NCI-H748 treated with DMSO at 0.1 percent for 48 hours (cell line): ENCODE data around the gene MGAT4D.
"Not testable (repeated sequence)": the region's sequence is repeated elsewhere in the genome, so short reads cannot be mapped to it uniquely, and the experiment has no call there.

Experiments
- DNase-seq: peaks from one replicate; lab custom pipeline; 2025; lab: John Stamatoyannopoulos, UW

The MGAT4D gene

DNA sequence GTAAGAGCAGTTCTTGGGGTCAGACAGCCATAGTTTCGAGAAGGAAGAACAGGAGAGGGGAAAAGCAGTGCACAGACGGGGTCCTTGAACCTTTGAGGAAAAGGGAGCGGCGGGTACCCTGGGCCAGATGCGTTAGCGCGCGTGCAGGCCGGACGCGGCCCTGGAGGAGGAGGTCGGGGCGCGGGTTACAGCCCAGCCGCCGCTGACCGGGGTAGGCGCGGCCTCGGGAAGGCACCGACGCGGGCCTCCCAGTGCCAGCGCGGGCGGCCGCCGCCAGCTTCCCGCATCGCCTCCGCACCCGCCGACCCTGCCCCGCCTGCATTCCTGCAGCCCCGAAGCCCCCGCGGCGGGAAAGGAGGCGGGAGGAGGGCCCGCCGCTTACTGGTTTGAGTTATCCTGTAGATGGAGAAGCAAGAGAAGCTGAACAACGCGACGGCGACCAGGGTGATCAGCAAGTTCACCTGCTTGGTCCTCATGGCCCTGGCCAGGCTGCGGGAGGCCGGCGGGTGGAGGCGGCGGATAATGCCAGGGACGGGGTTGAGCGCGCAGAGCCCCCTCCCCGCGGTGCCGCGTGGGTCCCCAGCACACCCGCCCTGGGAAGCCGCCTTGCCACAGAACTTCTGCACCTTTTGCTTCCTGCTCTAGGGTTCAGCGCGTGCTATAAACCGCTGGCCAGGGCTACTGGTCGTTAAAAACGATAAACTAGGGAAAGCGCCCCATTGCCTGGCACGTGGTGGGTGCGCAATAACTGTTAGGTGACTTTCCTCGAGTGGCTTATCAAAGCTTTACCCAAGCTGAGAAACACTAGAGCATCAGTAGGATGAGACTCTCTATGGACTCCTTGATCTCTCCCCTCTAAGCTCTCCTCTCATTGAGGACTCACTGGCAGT lies at the start of gene MGAT4D:
MGAT4D (minus strand) TSS at position 547 of the 890 bp plus-strand sequence; CDS start at position 476, 71 bp downstream.
- no peak for DNase-seq

DNA sequence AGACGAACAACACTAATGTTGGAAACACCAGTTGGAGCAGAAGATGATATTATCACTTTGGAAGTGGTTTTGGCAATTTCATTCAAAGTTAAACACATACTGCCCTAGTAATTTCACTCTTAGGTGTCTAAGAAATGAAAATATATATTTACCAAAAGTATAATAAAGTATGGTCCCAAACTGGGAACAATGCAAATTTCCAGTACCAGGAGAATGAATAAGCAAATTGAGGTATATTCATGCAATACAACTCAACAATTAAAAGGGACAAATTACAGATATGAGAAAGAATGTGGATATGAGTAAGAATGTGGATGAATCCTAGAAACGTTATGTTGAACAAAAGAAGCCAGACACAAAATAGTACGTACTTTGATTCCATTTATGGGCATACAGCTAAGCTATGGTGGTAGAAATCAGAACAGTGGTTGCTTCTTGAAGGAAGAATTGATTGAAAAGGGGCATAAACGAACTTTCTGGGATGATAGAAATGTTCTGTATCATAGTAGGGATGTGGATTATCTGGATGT lies 35.9 kb upstream of the MGAT4D start:
- DNase-seq = no peak

DNA sequence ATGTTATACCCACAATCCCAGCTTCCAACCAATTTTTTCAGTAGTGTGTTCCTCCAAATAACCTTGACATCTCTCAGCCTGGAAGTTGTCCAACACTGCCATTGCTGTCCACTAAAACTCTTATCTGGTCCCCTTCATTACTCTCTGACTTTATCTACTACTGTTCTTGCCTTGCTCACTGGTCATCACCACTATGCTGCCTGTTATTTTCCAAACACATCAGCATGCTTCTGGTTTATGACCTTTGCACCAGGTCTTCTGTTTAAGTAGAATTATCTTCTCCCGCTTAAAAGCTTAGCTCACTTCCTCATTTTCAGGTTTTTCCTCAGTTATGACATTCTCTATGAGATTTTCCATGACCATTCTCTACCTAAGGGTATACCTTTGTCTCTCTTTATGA lies 31.3 kb upstream of the MGAT4D start:
- DNase-seq = no peak

DNA sequence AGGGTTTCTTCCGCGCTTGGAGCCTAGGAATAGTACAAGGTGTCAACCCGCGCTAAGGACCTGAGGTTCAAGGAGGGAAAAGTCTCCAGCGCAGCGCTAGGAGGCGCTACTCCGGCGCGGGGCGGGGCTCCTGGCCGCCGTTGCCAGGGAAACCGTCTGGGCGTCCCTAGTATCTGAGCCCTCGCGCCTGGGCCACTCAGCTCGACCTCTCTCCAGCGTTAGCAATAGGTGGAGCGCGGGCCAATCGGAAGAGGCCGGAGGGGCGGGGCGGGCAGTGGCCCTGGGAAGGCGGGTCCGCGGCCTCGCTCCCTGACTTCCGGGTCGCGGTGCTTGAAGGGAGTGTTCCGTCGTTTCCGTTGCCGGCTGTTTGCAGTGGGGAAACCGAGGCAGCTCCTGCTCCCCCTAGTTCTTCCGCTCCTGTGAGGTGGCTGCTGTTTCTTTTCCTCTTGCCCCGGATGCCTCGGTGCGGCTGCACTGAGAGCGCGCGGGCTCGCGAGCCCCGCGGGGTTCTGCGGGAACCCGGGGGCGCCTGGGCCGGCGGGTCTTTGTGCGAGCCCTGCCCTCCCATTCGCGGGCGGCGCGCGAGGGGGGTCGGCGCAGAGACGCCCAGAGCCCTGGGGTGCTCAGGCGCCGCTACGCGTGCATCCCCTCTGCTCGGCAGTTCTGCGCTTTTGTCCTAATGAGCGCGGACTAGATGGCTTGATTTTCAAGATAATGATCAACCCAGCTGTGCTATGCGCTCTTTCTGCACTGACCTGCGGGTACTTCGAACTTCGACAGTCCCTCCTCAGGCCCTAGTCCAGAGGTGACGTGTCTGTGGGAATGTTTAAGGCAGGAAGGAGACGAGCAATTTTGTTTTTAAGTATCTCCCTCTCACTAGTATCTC lies 26.0 kb upstream of the MGAT4D start, which contains the start of gene ELMOD2:
ELMOD2 (plus strand) TSS at position 312 of the 886 bp plus-strand sequence. CDS start 1,261 bp downstream, outside the sequence.
- DNase-seq = peak; percentile 86

DNA sequence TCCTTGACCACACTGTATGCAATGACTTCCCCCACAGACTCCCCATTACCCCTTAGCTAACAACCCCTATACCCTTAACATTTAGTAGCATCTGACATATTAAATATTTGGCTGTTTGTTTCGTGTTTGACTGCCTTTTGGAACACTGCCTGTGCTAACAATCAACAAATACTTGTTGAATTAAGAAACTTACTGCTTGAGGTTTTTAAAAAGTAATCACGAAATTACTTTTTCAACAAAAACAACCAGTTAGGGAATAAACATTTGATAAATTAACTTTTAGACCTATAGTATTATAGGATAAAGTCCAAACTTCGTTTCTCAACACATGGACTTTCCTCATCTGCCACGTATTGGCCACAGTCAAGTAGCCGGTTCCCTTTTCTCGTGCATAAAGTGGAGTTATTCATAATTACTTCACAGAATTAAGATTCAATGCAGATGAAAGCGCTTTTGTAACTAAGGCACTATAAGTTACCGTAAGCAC lies 25.3 kb upstream of the MGAT4D start:
- DNase-seq = no peak

DNA sequence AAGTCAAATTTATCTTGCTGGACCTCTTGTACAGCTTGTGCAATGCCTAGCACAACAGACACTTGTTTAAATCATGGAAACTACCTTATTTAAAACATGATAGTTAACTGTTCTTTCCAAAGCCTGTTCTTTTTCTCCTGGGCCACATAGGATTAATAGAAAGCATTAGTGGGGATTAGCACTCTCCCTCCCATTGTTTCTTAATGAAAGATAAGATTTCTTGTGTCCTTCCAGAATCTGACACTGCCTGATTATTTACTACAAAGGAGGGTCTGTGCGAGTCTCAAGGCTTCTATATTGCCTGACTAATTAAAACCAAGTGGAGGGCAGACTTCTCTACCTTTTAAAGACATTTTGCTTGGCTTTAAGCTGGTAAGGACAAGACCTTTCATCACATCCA lies 17.3 kb upstream of the MGAT4D start:
- DNase-seq = no peak

DNA sequence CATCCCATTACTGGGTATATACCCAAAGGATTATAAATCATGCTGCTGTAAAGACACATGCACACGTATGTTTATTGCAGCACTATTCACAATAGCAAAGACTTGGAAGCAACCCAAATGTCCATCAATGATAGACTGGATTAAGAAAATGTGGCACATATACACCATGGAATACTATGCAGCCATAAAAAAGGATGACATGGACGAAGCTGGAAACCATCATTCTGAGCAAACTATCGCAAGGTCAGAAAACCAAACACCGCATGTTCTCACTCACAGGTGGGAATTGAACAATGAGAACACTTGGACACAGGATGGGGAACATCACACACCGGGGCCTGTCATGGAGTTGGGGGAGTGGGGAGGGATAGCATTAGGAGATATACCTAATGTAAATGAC lies 15.7 kb upstream of the MGAT4D start:
- DNase-seq = not testable (repeated sequence)

DNA sequence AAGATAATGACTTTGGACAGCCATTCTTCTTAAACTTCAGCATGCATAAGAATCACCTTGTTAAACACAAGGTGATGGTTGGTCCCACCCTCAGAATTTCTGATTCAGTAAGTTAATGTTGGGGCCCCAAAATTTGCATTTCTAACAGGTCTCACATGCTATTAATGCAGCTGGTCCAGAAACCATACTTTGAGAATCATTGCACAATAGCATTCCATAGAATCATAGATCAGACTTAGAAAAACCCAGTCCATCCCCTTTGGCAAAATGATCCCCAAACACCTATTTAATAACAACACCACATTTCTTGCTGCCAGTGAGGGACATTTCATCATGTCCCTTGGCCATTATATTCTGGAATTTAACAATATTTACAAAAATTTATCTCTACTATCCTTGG lies 6.2 kb upstream of the MGAT4D start:
- no peak for DNase-seq

DNA sequence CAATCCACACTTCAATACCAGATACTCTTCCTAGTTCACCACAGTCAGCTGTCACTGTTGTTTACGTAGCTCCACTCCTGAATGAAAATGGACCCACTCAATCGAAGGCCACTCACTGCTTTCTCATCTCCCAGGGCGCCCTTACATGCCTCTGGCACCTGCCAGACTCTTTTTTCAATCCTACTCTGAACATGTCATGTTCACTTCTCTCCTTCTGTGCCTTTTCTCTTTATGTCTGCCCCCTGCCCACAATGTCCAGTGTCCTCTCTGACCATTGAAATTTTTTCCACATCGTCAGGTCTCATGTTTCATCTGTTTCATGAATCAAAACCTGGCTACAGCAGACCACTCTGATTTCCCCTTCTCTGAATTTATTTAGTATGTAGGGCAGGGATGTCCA lies 1.3 kb upstream of the MGAT4D start:
- DNase-seq = no peak

DNA sequence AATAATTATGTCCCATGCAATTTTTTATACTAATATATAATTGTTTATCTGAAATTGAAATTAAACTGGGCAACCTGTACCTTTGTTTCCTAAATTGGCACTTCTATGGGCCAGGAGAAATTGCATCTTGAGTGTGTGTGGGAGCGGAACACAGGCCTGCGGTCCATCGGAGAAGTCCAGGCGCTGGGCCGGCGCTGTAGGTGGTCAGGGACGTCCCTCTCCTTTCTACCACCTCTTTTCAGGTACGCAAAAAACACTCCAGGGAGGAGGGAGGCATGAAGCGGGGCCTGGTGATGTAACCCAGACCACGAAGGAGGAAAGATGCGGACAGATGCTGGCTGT lies 717 bp downstream of the MGAT4D start:
- DNase-seq = no peak

DNA sequence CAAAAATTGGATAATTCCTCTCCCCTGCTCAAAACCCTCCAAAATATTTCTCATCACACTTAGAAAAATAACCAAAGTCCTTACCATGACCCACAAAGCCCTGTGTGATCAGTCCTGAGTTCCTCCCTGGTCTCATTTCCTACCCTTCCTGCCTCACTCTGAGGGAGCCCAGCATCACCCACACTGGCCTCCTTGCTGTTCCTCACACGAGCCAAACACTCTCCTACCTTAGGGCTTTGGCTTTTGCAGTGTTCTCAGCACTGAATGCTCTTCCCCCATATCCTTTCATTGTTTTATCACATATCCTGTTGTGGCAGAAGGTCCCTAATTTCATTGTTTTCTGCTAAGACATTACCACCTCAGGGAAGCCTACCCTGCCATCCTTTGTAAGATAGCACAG lies 12.2 kb downstream of the MGAT4D start:
- no peak for DNase-seq

DNA sequence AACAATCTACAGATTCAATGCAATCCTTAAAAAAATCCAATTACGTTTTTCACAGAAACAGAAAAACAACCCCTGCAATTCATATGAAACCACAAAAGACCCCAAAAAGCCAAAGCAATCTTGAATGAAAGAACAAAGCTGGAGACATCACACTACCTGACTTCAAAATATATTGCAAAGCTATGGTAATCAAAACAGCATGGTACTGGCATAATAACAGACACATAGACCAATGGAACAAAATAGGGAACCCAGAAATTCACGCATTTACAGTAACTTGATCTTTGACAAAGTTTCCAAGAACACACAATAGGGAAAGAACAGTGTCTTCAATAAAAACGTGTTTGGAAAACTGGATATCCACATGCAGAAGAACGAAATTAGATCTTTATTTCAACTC lies 14.6 kb downstream of the MGAT4D start:
- no peak for DNase-seq

DNA sequence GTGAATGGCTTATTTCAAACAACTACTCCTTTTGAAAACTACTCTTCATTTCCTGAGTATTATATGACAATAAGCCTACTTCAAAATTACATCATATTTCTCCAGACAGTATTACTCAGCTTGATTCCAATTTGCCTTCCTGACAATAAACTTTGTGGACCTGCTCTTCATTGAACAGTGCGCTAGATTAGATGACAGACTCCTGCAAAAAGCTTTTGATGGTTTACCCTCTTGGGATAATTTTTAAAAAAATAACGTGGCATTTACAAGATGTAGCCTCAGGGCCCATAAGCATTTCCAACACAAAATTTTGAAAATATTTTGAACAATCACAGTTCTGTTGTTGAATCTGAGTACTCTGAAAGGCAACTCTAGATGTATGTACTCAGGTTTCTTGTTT lies 25.9 kb downstream of the MGAT4D start:
- no peak for DNase-seq

DNA sequence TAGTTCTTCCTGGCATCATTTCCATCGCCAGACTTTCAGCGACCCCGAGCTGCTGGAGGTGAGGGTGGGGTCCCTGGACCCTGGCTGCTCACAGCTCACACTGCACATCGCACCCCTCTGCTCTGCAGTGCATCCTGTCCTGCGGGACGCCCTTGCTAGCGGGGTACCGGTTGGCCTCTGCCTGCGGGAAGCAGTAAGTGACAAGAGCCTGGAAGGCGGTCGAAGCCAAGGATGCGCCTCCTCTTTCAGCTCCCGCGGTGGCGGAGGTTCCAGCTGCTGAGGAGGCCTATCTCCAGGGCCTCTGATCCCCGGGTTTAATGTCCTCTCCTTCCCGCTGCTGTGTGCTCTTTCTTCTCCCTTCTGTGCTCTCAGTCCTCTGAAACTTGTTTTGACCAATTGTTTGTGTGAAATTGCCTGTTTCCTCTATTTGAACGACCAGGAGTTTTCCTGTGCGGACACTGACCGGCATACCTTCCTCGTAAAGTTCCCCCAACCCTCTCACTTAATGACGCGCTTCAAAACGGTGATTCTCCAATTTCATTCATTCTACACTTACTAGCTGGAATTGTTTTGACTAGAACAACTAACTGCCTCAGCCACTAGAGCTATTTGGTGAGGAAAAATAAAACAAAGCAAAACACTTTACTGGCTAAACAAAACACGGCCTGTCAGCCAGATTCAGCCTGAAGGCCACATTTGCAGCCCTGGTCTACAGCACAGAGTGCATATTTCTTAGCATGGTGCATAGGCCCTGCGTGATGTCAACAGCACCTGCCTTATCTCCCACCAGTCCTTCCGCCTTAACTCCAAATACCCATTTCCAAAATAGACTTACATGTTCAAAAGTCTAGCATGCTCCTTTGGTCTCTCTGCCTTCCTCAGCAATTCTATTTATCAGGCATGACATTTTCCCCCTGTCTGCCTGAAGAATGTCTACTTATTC lies 28.0 kb downstream of the MGAT4D start:
- DNase-seq = no peak

DNA sequence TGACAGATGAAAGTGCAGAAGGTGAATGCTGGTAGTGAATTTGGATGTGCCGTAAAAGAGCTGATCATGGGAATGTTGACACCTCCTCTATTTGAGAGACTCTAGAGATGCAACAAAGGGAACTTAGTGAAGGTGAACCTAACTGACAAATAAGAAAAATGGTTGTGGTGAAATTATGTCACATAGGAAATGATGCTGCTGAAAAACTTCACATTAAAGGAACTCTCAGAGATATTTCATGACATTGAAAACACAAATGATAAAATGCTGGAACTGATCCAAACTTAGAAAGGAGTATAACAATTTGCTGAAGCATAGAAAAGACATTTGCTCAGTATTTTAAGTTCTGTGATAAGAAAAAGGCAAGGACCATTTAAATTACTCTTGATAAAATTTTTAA lies 31.9 kb downstream of the MGAT4D start:
- no peak for DNase-seq

DNA sequence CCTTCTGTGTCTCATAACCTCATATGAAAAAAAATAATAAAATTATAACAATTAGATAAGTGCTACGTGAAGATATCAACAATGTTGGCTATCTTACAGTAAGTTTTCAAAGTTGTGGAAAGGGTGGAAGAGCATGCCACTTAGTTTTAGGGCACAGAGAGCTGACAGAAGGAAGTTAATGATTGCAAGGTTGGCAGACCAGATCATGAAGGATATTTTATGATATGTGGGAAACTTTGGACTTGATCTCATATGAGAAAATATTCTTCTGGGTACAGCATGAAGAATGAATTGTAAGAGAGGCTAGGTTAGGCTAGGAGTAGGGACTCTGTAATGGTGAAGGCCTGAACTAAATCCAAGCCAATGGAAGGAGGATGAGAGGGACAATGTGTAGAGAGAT lies 34.5 kb downstream of the MGAT4D start:
- no peak for DNase-seq

DNA sequence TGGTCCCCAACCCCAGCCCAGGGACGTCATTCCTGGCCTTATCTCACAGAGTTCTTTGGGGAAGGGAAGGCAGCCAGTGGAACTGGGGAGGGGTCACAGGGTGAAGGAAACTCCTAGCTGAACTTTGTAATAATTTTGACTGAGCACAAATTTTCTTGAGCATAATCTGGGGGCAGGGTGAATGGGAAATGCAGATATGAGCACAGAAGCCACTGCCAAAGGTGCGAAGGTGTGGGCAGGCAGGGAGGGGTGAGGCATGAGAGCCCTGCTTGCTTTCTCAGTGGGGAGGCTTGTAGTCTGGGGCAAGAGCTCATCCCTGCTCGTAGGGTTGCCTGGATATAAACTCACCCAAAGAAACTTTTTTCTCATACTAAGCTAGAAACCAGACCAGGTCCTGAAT lies 34.9 kb downstream of the MGAT4D start:
- no peak for DNase-seq

DNA sequence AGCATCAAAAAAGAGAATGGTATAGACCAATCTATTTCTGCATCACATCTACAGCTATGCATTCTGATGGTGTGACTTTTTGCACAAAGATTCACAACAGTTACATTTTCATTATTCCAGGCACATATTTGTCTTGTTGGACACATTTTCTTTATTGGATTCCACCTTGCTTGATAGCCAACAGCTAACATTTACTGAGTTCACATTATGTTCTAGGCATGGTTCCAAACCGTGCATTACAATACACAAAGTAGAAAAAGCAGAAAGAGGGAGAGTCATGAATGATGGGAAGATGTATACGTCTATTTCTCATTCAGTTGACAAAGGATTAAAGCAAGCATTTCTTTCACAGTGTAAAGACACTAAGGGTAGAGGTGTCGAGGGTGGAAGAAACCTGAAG lies 47.7 kb downstream of the MGAT4D start:
- no peak for DNase-seq

DNA sequence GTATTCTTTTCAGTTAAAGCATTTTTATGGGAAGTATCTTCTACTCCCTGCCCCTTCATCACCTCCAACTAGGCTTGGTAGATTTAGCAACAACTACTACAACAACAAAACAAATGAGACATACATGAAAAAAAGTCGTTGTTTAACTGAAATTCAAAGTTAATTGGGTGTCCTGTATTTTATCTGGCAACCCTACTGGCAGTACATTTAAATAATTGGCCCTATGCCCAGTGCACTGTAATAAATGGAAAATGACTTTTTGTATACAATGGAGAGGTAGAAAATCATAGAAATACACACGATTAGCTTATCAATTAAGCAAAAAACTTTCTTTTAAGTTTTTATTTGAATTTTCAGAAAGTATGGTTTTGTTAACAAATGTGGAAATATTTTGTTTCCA lies 49.3 kb downstream of the MGAT4D start:
- DNase-seq = peak; percentile 21

DNA sequence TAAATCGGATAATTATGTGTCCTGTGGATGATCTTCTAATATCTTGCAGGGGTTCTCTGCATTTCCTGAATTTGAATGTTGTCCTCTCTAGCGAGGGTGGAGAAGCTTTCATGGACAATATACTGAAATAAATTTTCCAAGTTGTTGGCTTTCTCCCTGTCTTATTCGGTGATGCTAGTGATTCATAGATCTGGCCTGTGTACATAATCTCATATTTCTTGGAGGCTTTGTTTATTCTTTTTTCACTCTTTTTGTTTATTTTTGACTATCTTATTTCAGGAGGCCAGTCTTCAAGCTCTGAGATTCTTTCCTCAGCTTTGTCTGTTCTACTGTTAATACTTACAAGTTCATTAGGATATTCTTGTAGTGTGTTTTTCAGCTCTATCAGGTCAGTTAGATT lies 49.9 kb downstream of the MGAT4D start:
- no peak for DNase-seq

DNA sequence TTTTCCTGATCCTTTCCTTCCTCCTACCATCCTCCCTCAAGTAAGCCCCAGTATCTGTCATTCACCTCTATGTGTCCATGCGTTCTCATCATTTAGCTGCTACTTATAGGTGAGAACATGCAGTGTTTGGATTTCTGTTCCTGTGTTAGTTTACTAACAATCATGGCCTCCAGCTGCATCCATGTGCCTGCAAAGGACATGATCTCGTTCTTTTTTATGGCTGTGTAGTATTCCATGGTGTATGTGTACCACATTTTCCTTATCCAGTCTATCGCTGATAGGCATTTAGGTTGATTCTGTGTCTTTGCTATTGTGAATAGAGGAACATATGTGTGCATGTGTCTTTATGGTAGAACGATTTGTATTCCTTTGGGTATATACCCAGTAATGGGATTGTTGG lies 53.7 kb downstream of the MGAT4D start:
- DNase-seq = not testable (repeated sequence)
